Amniotic epithelial cell (primary cell): ENCODE measurements around the gene DOCK2.

ENCODE experiments used
- DNase-seq: peaks from one replicate; pipeline ENCODE4 v3.0.0-alpha.2; 2010; ENCODE audit warnings: low read depth

The DOCK2 gene

DNA sequence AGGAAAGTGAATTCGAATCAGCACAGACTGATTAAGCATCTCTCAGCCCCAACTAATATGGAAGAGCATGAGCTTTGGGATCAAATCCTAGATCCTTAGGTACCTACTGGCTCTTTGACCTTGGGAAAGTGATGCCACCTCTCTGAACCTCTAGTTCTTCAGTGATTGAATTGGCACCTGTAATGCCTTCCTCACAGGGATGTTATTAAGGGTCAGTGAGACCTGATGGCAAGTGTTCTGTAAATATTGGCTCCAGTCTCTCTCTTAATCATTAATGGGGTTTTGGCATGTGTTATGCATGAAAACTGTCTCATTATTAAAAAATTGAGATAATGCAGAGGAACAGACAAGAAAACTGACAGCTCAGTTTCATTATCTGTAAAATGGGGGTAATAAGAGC lies 227.4 kb downstream of the DOCK2 start:
- no peak for DNase-seq

DNA sequence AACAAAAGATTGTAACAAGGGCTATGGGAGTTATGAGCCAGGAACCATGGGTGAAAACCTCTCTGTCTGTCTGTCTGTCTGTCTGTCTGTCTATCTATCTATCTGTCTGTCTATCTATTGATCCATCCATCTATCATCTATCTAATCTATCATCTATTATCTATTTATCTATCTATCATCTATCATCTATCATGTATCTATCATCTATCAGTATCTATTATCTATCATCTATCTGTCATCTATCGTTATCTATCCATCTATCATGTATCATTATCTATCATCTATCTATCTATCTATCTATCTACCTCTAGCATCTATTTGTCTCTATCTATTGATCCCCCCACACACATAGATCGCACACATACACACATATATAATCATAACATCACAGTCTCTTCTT lies 230.3 kb downstream of the DOCK2 start:
- no peak for DNase-seq

- DNase-seq, result no peak
Observed at GRCh38 chr5:169869066-169869465, 232.0 kb downstream of the DOCK2 start.

DNA sequence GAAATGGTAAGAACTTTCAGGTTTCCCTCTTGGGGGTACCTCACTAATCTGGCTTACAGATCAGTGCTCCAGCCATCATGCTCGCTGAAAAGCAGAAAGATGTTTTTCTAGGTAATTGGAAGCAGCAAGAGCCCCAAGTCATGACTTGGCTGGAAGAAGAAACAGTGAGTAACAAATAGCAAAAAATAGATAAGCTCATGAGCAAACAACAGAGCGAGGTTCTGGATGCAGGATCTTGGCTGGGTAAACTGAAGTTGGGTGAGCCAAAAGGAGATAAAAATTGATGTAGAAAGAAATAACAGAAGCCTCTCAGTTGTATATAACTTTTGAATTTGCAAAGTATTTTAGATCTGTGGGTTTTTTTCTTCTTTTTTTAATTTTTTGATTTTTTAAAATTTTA lies 233.1 kb downstream of the DOCK2 start:
- no peak for DNase-seq

GRCh38 chr5:169871826-169872490 lies 234.9 kb downstream of the DOCK2 start:
- no peak for DNase-seq

- DNase-seq, result peak; percentile 82
Observed at GRCh38 chr5:169873642-169874041, 236.6 kb downstream of the DOCK2 start.

- DNase-seq, result peak; percentile 63
Observed at GRCh38 chr5:169874621-169875020, 237.5 kb downstream of the DOCK2 start.

DNA sequence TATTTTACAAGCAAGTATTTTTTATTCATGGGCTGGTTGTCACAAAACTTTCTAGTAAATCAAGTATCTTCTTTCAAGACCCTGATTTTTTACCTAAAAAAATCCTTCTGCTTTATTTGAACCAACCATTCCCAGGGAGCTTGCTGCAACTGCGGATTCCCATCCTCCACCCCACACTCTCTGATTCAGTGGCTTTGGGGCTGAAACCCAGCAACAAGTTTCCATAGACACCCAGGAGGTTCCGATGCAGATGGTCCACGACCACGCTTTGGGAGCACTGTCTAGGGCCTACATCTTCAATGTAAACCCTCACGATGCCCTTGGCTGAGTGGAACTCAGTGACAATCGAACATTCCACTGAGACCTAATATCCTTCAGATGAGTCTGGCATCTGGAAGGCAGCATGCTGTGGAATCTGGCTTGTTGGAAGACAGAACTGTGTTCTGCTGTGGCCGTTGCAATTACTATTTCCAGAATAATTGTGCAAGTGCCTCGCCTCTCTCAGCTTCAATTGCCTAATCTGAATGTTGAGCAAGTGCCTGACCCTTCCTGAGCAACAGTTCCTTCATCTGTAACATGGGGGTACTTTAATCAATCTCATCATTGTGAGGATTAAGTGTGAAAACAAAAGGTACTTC lies 238.1 kb downstream of the DOCK2 start:
- peak; percentile 87 for DNase-seq

GRCh38 chr5:169875731-169876130 lies 238.7 kb downstream of the DOCK2 start:
- no peak for DNase-seq

DNA sequence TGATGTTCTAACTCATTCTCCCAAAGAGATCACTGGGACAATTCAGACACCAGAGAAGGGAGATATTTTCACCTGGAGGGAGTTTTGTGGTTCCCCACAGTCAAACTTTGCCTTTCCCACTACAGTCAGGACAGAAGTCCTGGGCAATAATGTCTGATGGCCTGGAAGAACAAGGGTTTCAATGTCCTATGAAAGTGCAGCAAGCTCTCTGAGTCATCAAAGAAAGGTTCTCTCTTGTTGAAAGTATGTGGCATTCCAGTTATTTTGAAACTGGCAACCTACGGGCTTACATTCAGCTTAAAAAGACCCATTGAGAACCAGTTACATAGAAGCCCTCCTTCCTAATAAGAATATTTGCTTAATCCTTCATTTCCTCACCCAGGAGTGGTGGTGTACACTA lies 239.3 kb downstream of the DOCK2 start:
- DNase-seq, result peak; percentile 67

DNA sequence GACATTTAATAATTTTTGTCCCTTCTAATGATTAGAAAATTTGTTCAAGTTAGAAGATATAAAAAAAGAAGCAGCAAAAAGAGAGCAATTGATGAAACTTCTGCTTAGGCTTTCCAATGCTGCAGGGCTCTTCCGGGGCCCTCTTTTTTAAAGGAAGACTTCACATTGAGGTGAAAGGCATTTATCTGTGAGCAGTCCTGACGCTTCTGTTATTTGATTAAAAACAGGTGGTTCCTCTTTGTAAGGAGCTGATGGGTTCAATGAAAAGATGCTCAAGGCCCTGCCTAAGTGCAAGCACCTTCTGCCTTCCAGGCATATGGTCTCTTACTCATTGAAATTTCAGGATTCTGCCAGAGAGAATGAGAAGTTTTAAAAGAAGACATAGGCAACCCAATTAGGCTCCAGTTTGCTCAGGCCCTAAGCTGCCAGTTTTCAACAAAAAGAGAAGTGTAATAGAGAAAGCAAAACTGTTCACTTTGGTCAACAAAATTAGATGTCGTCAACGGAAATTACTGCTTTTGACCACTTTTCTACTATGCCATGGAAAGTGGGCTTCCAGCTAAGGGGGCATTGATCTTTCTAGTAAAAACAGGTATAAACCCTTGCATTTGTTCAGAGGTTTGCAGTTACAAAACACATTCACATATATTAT lies 243.1 kb downstream of the DOCK2 start:
- no peak for DNase-seq

- DNase-seq, result no peak
Observed at GRCh38 chr5:169880785-169881184, 243.7 kb downstream of the DOCK2 start.

- DNase-seq, result no peak
Observed at GRCh38 chr5:169881702-169882303, 244.7 kb downstream of the DOCK2 start.

DNA sequence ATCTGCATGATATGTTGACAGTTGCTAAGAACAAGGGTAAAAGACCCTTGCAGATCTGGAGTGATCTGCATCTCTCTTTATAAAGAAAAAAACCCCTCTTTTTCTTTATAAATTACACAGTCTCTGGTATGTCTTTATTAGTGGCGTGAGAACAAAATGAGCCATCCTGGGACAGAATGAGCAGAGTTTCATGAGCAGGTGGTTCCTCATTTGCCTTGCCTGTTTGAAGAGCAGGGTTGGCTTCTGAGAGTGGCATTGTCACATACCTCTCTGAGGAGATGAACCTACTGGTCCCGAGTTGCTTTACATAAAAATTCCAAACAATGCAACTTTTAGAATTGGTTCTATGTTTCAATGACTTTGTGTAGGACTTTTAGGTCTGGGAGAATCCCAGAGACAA lies 249.0 kb downstream of the DOCK2 start:
- DNase-seq, result no peak

GRCh38 chr5:169886677-169887076 lies 249.6 kb downstream of the DOCK2 start:
- no peak for DNase-seq

DNA sequence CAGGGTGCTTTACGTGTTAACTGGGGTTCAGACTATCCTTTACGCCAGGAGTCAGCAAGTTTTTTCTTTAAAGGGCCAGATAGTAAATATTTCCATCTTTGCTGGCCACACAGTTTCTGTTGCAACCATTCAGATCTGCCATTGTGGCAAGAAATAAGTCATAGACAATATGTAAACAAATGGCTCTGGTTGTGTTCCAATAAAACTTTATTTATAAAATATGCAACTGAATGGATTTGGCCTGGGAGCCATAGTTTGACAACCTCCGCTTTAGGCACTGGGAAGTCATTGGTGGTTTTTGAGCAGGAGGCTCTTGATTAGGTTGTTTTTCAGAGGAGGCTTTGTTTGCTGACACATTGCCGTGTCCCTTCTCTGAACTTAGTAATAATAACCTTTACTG lies 252.5 kb downstream of the DOCK2 start:
- no peak for DNase-seq

DNA sequence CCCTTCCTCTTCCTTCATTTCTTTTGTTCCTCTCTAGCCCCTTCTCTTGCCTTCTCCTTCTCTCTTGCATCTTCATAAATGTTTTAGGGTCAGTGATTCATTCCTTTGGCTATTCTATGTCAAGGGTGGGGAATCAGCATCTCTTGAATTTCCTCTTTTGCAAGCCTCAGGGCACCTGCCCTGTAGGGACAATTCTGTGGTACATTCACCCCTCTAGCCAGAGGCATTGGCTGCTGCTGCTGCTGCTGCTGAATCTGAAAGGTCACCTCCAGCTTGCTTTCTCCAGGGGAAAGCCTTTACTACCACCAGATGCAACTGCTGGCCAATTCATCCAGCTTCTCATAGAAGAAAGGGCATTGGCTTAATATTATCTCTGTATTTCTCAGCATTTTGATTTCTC lies 255.9 kb downstream of the DOCK2 start:
- DNase-seq, result no peak

DNA sequence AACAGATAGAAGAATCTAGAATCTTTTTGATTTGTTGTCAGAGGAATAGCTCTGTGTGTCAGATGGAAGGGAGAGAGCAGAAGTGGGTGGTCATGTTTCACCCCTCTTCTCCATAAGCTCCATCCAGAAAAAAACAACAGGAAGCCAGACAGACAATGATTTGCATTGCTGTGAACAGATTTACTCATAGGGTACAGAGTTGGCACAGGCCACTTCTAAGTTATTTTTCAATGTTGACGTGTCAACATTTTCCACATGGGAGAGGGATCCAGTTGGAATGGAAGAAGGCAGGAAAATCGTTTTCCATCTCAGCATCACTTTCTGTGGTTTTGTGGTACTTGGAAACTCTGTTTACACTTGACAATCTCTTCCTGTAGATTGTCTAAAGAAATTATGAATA lies 256.5 kb downstream of the DOCK2 start:
- DNase-seq, result no peak

DNA sequence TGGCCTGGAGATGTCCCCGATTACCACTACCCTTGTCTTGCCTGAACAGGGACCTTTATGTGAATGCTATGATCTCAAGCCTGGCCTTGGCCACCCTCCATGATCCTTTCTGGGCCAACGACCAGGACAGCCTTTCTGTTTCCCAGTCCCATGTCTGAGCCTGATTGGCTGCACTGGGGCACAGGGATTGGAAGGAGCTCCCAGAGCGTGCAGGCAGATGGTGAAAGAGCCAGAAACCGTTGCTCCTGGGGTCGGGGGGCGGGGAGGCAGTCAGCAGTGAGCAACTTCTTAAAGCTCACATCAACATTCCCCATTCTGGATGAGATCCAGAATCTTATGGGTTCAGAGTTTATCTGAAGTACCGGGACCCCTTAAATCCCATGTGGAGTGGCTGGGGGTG lies 258.9 kb downstream of the DOCK2 start:
- DNase-seq, result no peak

DNA sequence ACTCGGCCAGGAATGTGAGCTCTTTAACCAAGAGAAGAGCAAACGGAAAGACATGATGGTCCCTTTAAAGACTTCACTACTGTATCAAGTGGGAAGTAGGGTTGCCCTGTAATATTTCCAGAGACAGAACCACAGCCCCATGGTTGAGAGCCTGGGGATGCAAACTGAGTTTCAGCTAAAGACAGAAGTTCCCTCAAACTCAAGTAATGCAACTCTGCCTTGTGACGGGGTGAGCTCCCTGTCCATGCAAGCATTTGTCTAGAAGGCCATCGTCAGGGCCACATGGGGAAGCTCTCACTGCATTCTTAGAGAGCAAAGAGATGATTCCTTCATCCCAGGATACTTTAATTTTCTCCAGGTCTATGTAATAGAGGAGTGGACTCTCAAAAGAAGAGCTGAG lies 260.4 kb downstream of the DOCK2 start:
- no peak for DNase-seq

DNA sequence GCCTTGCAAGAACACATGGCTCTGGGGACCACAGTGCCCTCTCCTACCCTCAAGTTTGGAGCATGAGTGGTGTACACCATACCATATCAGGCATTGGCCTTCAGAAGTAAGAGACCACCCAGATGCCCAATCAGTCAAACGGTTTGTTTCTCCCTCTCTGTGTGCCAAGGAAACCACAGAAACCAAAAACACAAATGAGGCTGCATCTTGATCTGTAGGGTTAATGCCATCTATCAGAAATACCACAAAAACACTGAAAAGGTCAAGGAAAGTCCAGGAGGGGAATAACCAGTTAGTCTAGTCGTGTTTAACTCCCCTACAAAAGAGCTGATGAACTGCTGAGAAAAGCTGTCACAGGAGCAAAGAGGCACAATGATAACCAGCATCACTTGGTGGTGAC lies 264.8 kb downstream of the DOCK2 start:
- peak; percentile 7 for DNase-seq

DNA sequence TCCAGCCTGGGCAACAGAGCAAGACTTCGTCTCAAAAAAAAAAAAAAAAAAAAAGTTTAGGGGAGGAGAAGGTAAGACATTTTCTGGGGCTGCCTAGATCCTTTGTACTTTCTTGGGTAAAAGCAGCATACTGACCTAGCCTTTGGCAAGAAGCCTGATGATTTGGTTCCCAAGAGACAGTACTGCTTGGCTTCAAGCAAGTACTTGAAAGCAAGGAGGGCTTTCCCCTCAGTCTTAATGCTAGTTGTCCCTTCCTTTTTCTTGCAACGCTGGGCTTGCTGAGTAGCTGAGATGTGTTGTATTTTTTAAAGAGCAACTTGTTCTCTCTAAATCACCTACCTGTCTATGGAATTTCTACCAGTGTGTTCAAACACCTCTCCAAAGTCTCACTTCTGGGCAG lies 267.0 kb downstream of the DOCK2 start:
- no peak for DNase-seq

DNA sequence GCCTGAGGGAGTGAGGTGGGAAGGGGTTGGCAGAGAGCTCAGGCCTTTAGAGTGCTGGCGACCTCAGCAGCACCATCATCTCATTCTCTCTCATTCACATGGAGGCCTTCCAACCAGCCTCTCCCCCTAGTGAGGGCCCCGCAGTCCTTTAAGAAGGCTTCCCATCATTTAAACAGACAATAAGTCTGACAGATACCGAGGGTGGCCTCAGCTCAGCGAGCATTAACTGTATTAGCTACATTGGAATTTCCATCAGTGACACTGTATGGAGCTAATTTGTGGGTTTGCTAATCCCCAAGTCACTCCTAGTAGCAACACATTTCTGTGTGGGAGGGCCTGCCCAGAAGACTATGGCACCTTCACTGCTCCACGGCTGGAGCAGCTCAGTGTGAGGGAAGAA lies 267.4 kb downstream of the DOCK2 start:
- DNase-seq, result no peak
